C4-2B (cell line): ENCODE results near the gene ZBTB7A.

ENCODE experiments used
- ZFX ChIP-seq: fragments of 450-650 bp; IDR thresholded peaks from 2 replicates; pipeline ENCODE4 v1.6.1; 2017
- TF ChIP-seq, protein P1 (sequence below): fragments of 450-650 bp; conservative IDR thresholded peaks from 2 replicates; pipeline ENCODE4 v1.5.1; 2017; ENCODE audit warnings: mild to moderate bottlenecking

GRCh38 chr19:4059453-4059871 is 7.2 kb downstream of the ZBTB7A start:
- TF ChIP-seq, protein P1, sequence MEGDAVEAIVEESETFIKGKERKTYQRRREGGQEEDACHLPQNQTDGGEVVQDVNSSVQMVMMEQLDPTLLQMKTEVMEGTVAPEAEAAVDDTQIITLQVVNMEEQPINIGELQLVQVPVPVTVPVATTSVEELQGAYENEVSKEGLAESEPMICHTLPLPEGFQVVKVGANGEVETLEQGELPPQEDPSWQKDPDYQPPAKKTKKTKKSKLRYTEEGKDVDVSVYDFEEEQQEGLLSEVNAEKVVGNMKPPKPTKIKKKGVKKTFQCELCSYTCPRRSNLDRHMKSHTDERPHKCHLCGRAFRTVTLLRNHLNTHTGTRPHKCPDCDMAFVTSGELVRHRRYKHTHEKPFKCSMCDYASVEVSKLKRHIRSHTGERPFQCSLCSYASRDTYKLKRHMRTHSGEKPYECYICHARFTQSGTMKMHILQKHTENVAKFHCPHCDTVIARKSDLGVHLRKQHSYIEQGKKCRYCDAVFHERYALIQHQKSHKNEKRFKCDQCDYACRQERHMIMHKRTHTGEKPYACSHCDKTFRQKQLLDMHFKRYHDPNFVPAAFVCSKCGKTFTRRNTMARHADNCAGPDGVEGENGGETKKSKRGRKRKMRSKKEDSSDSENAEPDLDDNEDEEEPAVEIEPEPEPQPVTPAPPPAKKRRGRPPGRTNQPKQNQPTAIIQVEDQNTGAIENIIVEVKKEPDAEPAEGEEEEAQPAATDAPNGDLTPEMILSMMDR = no peak
- no peak for TF ChIP-seq ZFX
